A549 (cell line): ENCODE results near the gene DYNC2I2. TPM values are rescaled to one million over a fixed set of nuclear protein-coding genes. Genes with fewer than 3 reads are reported as not detected.

ENCODE experiments used
- ATAC-seq, 2 experiments: fragments of 200-7000 bp in 1 of 2; fragments of >200 bp in 1 of 2; cut with Nextera tagmentation in 1 of 2; cut with Tn5 transposase in 1 of 2; 3 replicates each; pipeline versions ENCODE4 v1.8.0 to v1.9.1; 2018 to 2020; ENCODE audit warnings: mild to moderate bottlenecking in 1 of 2, moderate library complexity in 1 of 2
- CTCF ChIA-PET: fragments of 300-600 bp; sonication (Branson Sonifier 250); formaldehyde crosslinking; extraction: SDS; loops from one replicate; lab custom pipeline; 2021; ENCODE audit warnings: antibody characterized with exemption, inconsistent platforms; lab: Yijun Ruan, JAX
- POLR2A ChIA-PET: fragments of 350-600 bp; formaldehyde crosslinking; extraction: SDS; loops from one replicate; lab custom pipeline; 2021; ENCODE audit warnings: antibody characterized with exemption, inconsistent platforms; lab: Yijun Ruan, JAX
- DNase-seq, 2 experiments: peaks; one replicate each; pipeline versions ENCODE4 v3.0.0 to v3.0.0-alpha.2; 2011 to 2016; ENCODE audit warnings: low read depth in 1 of 2, low spot score in 1 of 2
- FAIRE-seq: peaks from 2 replicates; lab custom pipeline; 2011; peaks lifted over from hg19 to GRCh38; lab: Jason Lieb, UNC
- H3K27ac ChIP-seq, 2 experiments: fragments of >200 bp; sonication (Bioruptor Twin); formaldehyde crosslinking; 3 replicates each; pipeline ENCODE4 v1.5.1; 2016 to 2017
- H3K4me1 ChIP-seq: fragments of >200 bp; sonication (Bioruptor Twin); formaldehyde crosslinking; 3 replicates; pipeline ENCODE4 v1.6.1; 2016
- H3K4me2 ChIP-seq: fragments of >200 bp; sonication (Bioruptor Twin); formaldehyde crosslinking; 3 replicates; pipeline ENCODE4 v1.6.1; 2016
- H3K4me3 ChIP-seq: fragments of >200 bp; sonication (Bioruptor Twin); formaldehyde crosslinking; 3 replicates; pipeline ENCODE4 v1.5.1; 2016
- H3K9me3 ChIP-seq: fragments of >200 bp; sonication (Bioruptor Twin); formaldehyde crosslinking; 3 replicates; pipeline ENCODE4 v1.6.1; 2016
- EHF ChIP-seq: fragments of 250-450 bp; sonication (Bioruptor Pico); IDR thresholded peaks from 2 replicates; pipeline ENCODE4 v1.5.0; 2020; ENCODE audit warnings: mild to moderate bottlenecking
- EP300 ChIP-seq, 2 experiments: fragments of >200 bp; sonication (Bioruptor Twin); formaldehyde crosslinking; IDR thresholded peaks; 2 replicates in 1 of 2; 3 replicates in 1 of 2; pipeline ENCODE4 v1.6.1; 2016 to 2017
- FOSB ChIP-seq: fragments of 250-450 bp; sonication (Bioruptor Pico); IDR thresholded peaks from 2 replicates; pipeline ENCODE4 v1.5.0; 2020; ENCODE audit warnings: mild to moderate bottlenecking, moderate library complexity
- FOSL2 ChIP-seq, 2 experiments: fragments of 450-650 bp in 1 of 2; fragments of >200 bp in 1 of 2; sonication (Bioruptor Twin) in 1 of 2; formaldehyde crosslinking; IDR thresholded peaks; 2 replicates each; pipeline versions ENCODE4 v1.5.0 to v1.6.1; 2016 to 2020; ENCODE audit warnings: mild to moderate bottlenecking in 1 of 2, moderate library complexity in 1 of 2
- FOXS1 ChIP-seq: fragments of 250-450 bp; sonication (Bioruptor Pico); IDR thresholded peaks from 2 replicates; pipeline ENCODE4 v1.5.0; 2020; ENCODE audit warnings: mild to moderate bottlenecking, moderate library complexity
- HOXA7 ChIP-seq: fragments of 250-450 bp; sonication (Bioruptor Pico); IDR thresholded peaks from 2 replicates; pipeline ENCODE4 v1.5.0; 2020; ENCODE audit warnings: mild to moderate bottlenecking, moderate library complexity
- HOXB13 ChIP-seq: fragments of 250-450 bp; sonication (Bioruptor Pico); IDR thresholded peaks from 2 replicates; pipeline ENCODE4 v1.5.0; 2020; ENCODE audit warnings: low read depth, mild to moderate bottlenecking, moderate library complexity
- HOXB5 ChIP-seq: fragments of 250-450 bp; sonication (Bioruptor Pico); IDR thresholded peaks from 2 replicates; pipeline ENCODE4 v1.5.0; 2020; ENCODE audit warnings: mild to moderate bottlenecking, moderate library complexity
- JUN ChIP-seq, 2 experiments: fragments of >200 bp; sonication (Bioruptor Twin); formaldehyde crosslinking; IDR thresholded peaks; 2 replicates in 1 of 2; 3 replicates in 1 of 2; pipeline ENCODE4 v1.6.1; 2016 to 2017
- JUNB ChIP-seq: fragments of >200 bp; sonication (Bioruptor Twin); formaldehyde crosslinking; IDR thresholded peaks from 2 replicates; pipeline ENCODE4 v1.6.1; 2016
- MAFK ChIP-seq: fragments of 450-650 bp; IDR thresholded peaks from 2 replicates; pipeline ENCODE4 v1.6.1; 2014; ENCODE audit not compliant: partially characterized antibody
- NFE2L2 ChIP-seq: fragments of 150-350 bp; conservative IDR thresholded peaks from 2 replicates; pipeline ENCODE4 v1.6.1; 2014; ENCODE audit warnings: low read length
- NPAS2 ChIP-seq: fragments of 250-450 bp; sonication (Bioruptor Pico); IDR thresholded peaks from 2 replicates; pipeline ENCODE4 v1.8.0; 2022; ENCODE audit warnings: mild to moderate bottlenecking, moderate library complexity, borderline replicate concordance
- POLR2A ChIP-seq: IDR thresholded peaks from 2 replicates; pipeline ENCODE4 v1.6.1; 2012; ENCODE audit warnings: mild to moderate bottlenecking, low read length
- RAD21 ChIP-seq, 2 experiments: fragments of >200 bp in 1 of 2; sonication (Bioruptor Twin) in 1 of 2; formaldehyde crosslinking in 1 of 2; IDR thresholded peaks in 1 of 2; conservative IDR thresholded peaks in 1 of 2; 2 replicates in 1 of 2; 3 replicates in 1 of 2; pipeline ENCODE4 v1.6.1; 2012 to 2018; ENCODE audit warnings: inconsistent platforms in 1 of 2
- RCOR1 ChIP-seq: fragments of 150-350 bp; IDR thresholded peaks from 2 replicates; pipeline ENCODE4 v1.6.1; 2014; ENCODE audit warnings: antibody characterized with exemption, low read length, low read depth
- RFX5 ChIP-seq: fragments of 450-650 bp; IDR thresholded peaks from 2 replicates; pipeline ENCODE4 v1.7.1; 2014; ENCODE audit warnings: antibody characterized with exemption, mild to moderate bottlenecking, moderate library complexity
- SMC3 ChIP-seq: fragments of >200 bp; sonication (Bioruptor Twin); formaldehyde crosslinking; IDR thresholded peaks from 3 replicates; pipeline ENCODE4 v1.6.1; 2018; ENCODE audit warnings: inconsistent platforms
- TP53 ChIP-seq: fragments of 250-450 bp; sonication (Bioruptor Pico); IDR thresholded peaks from 2 replicates; pipeline ENCODE4 v1.5.0; 2021; ENCODE audit warnings: mild to moderate bottlenecking, moderate library complexity
- ZC3H11A ChIP-seq: fragments of 450-650 bp; IDR thresholded peaks from 2 replicates; pipeline ENCODE4 v1.6.1; 2014; ENCODE audit warnings: antibody characterized with exemption, mild to moderate bottlenecking
- ZNF302 ChIP-seq: fragments of 250-450 bp; sonication (Bioruptor Pico); IDR thresholded peaks from 2 replicates; pipeline ENCODE4 v1.9.0; 2021; ENCODE audit warnings: inconsistent platforms, mild to moderate bottlenecking, moderate library complexity
- WGBS: methylation state at CpG from one replicate; pipeline ENCODE4 v1.1.6; 2017; ENCODE audit errors: missing lambda C conversion rate; 5-methylcytosine and 5-hydroxymethylcytosine counted together
- polyA plus RNA-seq, 4 experiments: library from polyadenylated mRNA; depleted of rRNA in 3 of 4; stranded (reverse); fragments of >200 nt; fragmentation: RNase III in 1 of 4; extraction: RNeasy Plus Mini Kit Qiagen cat#74134 plus additional on column Dnase treatment in 1 of 4; gene quantifications; 2 replicates in 3 of 4; 3 replicates in 1 of 4; pipeline ENCODE4 v1.2.3, GENCODE V29; 2011 to 2017
- TF ChIP-seq, protein P1 (sequence below): fragments of >200 bp; sonication (Bioruptor Twin); formaldehyde crosslinking; IDR thresholded peaks from 3 replicates; pipeline ENCODE4 v1.6.1; 2016
- TF ChIP-seq, protein P2 (sequence below): IDR thresholded peaks from 2 replicates; pipeline ENCODE4 v1.6.1; 2012
- TF ChIP-seq, protein P3 (sequence below): fragments of 200-600 bp; sonication (generic); IDR thresholded peaks from 2 replicates; pipeline ENCODE4 v1.6.1; 2016; ENCODE audit warnings: antibody characterized with exemption, mild to moderate bottlenecking, moderate library complexity
- TF ChIP-seq, protein P4 (sequence below): fragments of 450-650 bp; IDR thresholded peaks from 2 replicates; pipeline ENCODE4 v1.6.1; 2014; ENCODE audit warnings: antibody characterized with exemption
- TF ChIP-seq, protein P5 (sequence below): IDR thresholded peaks from 2 replicates; pipeline ENCODE4 v1.6.1; 2012; ENCODE audit warnings: low read depth, borderline replicate concordance

The DYNC2I2 gene
- polyA plus RNA-seq, 2 of the 4 experiments (the other 2 are of a cell fraction), result 57.3 to 117 TPM

DNA sequence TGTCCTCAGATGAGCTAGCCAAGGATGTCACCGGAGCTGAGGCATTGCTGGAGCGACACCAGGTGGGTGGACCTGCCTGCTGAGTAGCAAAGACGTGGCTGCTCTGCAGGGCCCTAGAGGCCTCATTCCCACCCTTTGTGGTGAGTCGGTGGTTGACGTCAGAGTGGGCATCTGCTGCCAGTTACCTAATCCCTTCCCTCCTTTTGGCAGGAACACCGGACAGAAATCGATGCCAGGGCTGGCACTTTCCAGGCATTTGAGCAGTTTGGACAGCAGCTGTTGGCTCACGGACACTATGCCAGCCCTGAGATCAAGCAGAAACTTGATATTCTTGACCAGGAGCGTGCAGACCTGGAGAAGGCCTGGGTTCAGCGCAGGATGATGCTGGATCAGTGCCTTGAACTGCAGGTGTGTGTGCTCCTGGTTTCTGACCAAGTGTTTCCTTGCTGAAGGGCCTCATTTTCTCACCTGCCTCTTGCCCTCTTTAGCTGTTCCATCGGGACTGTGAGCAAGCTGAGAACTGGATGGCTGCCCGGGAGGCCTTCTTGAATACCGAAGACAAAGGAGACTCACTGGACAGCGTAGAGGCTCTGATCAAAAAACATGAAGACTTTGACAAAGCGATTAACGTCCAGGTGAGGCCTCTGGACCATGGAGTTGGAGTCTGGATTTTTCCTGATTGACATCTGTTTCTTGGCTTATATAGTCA is 48.9 kb downstream of the DYNC2I2 start:
- no peak; a peak in 1 of 6 replicates for ATAC-seq
- 90% methylated on average over 16 of the region's 16 CpGs for WGBS
- no peaks in the 10 kb centered on the region for H3K9me3 ChIP-seq
- H3K4me2 ChIP-seq, result no peak overlapping the region
- no peak overlapping the region for H3K4me3 ChIP-seq
- POLR2A ChIA-PET, result interaction anchor here (0.5 kb wide), 1 partner anchor 274 kb away, joined by 3 read pairs; no protein-coding TSS in a partner anchor
- H3K27ac ChIP-seq, result no peak overlapping the region
- CTCF ChIA-PET, result interaction anchor here (0.6 to 1.1 kb wide), 4 partner anchors 20 to 137 kb away, joined by 3 to 7 read pairs (median 3); no protein-coding TSS in a partner anchor
- FAIRE-seq, result no peak
- DNase-seq, result no peak
- TF ChIP-seq NFE2L2 (no peak), ZC3H11A (no peak), HOXA7 (CRISPR knock-in tag) (no peak), POLR2A (no peak), ZNF302 (no peak), SMC3 (no peak), RFX5 (no peak), EP300 (IDR thresholded peaks at IDR 0.05) (no peak), FOSL2 (IDR thresholded peaks at IDR 0.05) (no peak), FOSL2 (CRISPR knock-in tag; IDR thresholded peaks at IDR 0.05) (no peak), HOXB13 (CRISPR knock-in tag) (no peak), EHF (CRISPR knock-in tag) (no peak), JUN (IDR thresholded peaks at IDR 0.05) (no peak)
- TF ChIP-seq, protein P1, sequence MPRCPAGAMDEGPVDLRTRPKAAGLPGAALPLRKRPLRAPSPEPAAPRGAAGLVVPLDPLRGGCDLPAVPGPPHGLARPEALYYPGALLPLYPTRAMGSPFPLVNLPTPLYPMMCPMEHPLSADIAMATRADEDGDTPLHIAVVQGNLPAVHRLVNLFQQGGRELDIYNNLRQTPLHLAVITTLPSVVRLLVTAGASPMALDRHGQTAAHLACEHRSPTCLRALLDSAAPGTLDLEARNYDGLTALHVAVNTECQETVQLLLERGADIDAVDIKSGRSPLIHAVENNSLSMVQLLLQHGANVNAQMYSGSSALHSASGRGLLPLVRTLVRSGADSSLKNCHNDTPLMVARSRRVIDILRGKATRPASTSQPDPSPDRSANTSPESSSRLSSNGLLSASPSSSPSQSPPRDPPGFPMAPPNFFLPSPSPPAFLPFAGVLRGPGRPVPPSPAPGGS, result no peak
- TF ChIP-seq, protein P2, sequence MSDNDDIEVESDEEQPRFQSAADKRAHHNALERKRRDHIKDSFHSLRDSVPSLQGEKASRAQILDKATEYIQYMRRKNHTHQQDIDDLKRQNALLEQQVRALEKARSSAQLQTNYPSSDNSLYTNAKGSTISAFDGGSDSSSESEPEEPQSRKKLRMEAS, result no peak
- no peaks in the 10 kb centered on the region for H3K4me1 ChIP-seq

DNA sequence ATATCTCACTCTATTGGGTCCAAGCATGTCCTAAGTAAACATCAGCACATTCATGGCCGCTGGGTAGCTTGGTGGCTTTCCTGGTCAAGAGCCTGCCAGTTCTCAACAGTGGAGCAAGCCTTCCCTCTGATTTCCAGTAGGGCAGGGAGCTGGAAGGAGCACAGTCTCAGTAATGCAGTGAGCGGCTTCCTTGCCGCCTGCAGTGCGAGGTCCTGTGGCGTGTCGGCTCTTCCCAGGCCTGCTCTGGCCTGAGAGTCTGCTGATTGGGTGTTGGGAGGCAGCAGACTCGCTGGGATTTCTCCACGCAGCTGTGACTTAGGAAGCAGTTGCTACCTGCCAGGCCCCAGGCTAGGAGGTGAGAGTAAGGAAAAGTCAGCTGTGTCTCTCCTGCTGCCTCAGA is 53.0 kb downstream of the DYNC2I2 start:
- ChIA-PET POLR2A (interaction anchor here (1.0 to 1.3 kb wide), 2 partner anchors 32 to 52 kb away, joined by 3 to 5 read pairs; partner anchors contain the start of gene SPTAN1), CTCF (interaction anchor here (0.7 to 1.9 kb wide), 11 partner anchors 9 to 215 kb away, joined by 3 to 6 read pairs (median 3); partner anchors contain the start of gene ENDOG)
- no peak overlapping the region for H3K4me2 ChIP-seq
- TF ChIP-seq NPAS2 (CRISPR knock-in tag) (no peak), TP53 (CRISPR knock-in tag) (no peak), HOXB5 (no peak), RCOR1 (no peak), FOSB (CRISPR knock-in tag) (no peak), FOXS1 (CRISPR knock-in tag) (no peak), MAFK (no peak), RAD21 (conservative IDR thresholded peaks at IDR 0.05 in 1 of 2, IDR thresholded peaks at IDR 0.05 in 1 of 2) (no peak), JUNB (no peak)
- TF ChIP-seq, protein P3, sequence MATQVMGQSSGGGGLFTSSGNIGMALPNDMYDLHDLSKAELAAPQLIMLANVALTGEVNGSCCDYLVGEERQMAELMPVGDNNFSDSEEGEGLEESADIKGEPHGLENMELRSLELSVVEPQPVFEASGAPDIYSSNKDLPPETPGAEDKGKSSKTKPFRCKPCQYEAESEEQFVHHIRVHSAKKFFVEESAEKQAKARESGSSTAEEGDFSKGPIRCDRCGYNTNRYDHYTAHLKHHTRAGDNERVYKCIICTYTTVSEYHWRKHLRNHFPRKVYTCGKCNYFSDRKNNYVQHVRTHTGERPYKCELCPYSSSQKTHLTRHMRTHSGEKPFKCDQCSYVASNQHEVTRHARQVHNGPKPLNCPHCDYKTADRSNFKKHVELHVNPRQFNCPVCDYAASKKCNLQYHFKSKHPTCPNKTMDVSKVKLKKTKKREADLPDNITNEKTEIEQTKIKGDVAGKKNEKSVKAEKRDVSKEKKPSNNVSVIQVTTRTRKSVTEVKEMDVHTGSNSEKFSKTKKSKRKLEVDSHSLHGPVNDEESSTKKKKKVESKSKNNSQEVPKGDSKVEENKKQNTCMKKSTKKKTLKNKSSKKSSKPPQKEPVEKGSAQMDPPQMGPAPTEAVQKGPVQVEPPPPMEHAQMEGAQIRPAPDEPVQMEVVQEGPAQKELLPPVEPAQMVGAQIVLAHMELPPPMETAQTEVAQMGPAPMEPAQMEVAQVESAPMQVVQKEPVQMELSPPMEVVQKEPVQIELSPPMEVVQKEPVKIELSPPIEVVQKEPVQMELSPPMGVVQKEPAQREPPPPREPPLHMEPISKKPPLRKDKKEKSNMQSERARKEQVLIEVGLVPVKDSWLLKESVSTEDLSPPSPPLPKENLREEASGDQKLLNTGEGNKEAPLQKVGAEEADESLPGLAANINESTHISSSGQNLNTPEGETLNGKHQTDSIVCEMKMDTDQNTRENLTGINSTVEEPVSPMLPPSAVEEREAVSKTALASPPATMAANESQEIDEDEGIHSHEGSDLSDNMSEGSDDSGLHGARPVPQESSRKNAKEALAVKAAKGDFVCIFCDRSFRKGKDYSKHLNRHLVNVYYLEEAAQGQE, result no peak
- TF ChIP-seq, protein P4, sequence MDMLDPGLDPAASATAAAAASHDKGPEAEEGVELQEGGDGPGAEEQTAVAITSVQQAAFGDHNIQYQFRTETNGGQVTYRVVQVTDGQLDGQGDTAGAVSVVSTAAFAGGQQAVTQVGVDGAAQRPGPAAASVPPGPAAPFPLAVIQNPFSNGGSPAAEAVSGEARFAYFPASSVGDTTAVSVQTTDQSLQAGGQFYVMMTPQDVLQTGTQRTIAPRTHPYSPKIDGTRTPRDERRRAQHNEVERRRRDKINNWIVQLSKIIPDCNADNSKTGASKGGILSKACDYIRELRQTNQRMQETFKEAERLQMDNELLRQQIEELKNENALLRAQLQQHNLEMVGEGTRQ, result no peak
- TF ChIP-seq, protein P5, sequence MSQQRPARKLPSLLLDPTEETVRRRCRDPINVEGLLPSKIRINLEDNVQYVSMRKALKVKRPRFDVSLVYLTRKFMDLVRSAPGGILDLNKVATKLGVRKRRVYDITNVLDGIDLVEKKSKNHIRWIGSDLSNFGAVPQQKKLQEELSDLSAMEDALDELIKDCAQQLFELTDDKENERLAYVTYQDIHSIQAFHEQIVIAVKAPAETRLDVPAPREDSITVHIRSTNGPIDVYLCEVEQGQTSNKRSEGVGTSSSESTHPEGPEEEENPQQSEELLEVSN, result no peak
- H3K4me1 ChIP-seq, result no peaks in the 10 kb centered on the region
- WGBS, result 100% methylated on average over 5 of the region's 8 CpGs
- DNase-seq (no peak), FAIRE-seq (no peak), ATAC-seq (peak in 1 of 2 experiments; percentile 40; a peak in 2 of 6 replicates)
- H3K4me3 ChIP-seq, result no peak overlapping the region
- H3K27ac ChIP-seq, result no peak overlapping the region
- H3K9me3 ChIP-seq, result no peaks in the 10 kb centered on the region
